Calu3 (cell line): ENCODE measurements around the gene SERPINA12. TPM values are rescaled to one million over a fixed set of nuclear protein-coding genes. Genes with fewer than 3 reads are reported as not detected.

Experiments
- BruUV-seq: library from RNA; stranded (reverse); fragments of 400-500 nt; replicated peaks from 2 replicates; lab custom pipeline; 2021; lab: Mats Ljungman, UMichigan
- CTCF ChIA-PET: fragments of 300-600 bp; sonication (Branson Sonifier 250); formaldehyde crosslinking; loops from one replicate; lab custom pipeline; 2022; ENCODE audit warnings: antibody characterized with exemption; lab: Charles Lee
- DNase-seq: peaks from one replicate; pipeline ENCODE4 v3.0.0; 2022
- H3K27ac Mint-ChIP-seq: one replicate; pipeline ENCODE4 v1.8.0; 2022; ENCODE audit warnings: mixed read lengths; ENCODE audit not compliant: unreplicated experiment
- H3K27me3 Mint-ChIP-seq: one replicate; pipeline ENCODE4 v1.8.0; 2022; ENCODE audit warnings: mixed read lengths; ENCODE audit not compliant: unreplicated experiment
- H3K36me3 Mint-ChIP-seq: one replicate; pipeline ENCODE4 v1.8.0; 2022; ENCODE audit warnings: mild to moderate bottlenecking, moderate library complexity, mixed read lengths; ENCODE audit not compliant: insufficient read depth, unreplicated experiment
- H3K4me1 Mint-ChIP-seq: one replicate; pipeline ENCODE4 v1.8.0; 2022; ENCODE audit warnings: mild to moderate bottlenecking, low read depth, mixed read lengths; ENCODE audit not compliant: unreplicated experiment
- H3K4me3 Mint-ChIP-seq: one replicate; pipeline ENCODE4 v1.8.0; 2022; ENCODE audit warnings: mild to moderate bottlenecking, low read depth, moderate library complexity, mixed read lengths; ENCODE audit not compliant: unreplicated experiment
- H3K9me3 Mint-ChIP-seq: one replicate; pipeline ENCODE4 v1.8.0; 2022; ENCODE audit warnings: low read depth, mixed read lengths; ENCODE audit not compliant: unreplicated experiment
- intact Hi-C: fragments of 100-400 bp; cut with micrococcal nuclease; formaldehyde crosslinking; loops from one replicate; pipeline ENCODE4 v1.10.0; 2022; ENCODE audit not compliant: unreplicated experiment
- total RNA-seq: library from RNA; stranded (reverse); gene quantifications from 2 replicates; pipeline ENCODE4 v1.2.3, GENCODE V29; 2022
- TF ChIP-seq, protein P1 (sequence below): fragments of 200-600 bp; IDR thresholded peaks from one replicate; pipeline ENCODE4 v1.8.0; 2022; ENCODE audit warnings: antibody characterized with exemption; ENCODE audit not compliant: unreplicated experiment

SERPINA12 gene
- total RNA-seq, 1 experiment from 2014 or later: not detected

DNA sequence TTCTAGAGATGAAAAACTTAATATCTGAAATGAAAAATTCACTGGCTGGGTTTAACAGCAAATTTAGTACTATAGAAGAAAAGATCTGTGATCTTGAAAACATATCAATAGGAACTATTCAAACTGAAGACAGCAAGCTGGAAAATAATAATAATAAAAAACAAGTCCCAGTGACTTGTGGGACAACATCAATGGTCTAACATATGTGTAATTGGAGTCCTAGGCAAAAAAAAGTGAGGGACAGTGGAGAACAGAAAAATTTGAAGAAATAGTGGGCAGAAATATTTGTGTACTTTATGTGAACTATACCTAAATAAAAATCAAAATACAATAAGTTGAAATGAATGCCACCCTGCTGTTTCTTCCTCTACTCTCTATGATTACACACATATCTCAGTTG is 30.8 kb downstream of the SERPINA12 start:
- BruUV-seq: no TSS peak
- intact Hi-C loops: no loop called here
- Mint-ChIP-seq H3K9me3 (peaks cover 3% of the 10 kb centered on the region), H3K4me1 (no peaks in the 10 kb centered on the region), H3K27ac (no peak overlapping the region), H3K27me3 (no peaks in the 10 kb centered on the region), H3K4me3 (no peak overlapping the region), H3K36me3 (no peaks in the 10 kb centered on the region)
- TF ChIP-seq, protein P1, sequence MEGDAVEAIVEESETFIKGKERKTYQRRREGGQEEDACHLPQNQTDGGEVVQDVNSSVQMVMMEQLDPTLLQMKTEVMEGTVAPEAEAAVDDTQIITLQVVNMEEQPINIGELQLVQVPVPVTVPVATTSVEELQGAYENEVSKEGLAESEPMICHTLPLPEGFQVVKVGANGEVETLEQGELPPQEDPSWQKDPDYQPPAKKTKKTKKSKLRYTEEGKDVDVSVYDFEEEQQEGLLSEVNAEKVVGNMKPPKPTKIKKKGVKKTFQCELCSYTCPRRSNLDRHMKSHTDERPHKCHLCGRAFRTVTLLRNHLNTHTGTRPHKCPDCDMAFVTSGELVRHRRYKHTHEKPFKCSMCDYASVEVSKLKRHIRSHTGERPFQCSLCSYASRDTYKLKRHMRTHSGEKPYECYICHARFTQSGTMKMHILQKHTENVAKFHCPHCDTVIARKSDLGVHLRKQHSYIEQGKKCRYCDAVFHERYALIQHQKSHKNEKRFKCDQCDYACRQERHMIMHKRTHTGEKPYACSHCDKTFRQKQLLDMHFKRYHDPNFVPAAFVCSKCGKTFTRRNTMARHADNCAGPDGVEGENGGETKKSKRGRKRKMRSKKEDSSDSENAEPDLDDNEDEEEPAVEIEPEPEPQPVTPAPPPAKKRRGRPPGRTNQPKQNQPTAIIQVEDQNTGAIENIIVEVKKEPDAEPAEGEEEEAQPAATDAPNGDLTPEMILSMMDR: no peak
- no peak for DNase-seq
- CTCF ChIA-PET: interaction anchor here (0.7 kb wide), 1 partner anchor 134 kb away, joined by 5 read pairs; the partner anchor contains the start of gene SERPINA3

DNA sequence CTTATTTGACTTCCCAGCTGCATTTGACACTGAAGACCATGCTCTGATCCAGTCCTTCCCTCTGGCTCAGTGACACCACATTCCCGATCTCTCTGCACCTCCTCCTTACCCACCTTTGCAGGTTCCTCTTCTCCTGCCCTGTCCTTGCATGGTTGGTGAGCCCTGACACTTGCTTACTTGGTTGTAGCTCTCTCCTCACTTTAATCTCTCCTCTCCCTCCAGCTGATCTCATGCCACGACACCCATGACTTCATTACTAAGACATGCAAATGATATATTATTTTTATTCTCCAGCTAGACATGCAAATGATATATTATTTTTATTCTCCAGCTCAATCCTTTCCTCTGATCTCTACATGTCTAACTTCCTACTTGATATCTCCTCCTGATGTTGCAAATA is 33.2 kb downstream of the SERPINA12 start, which contains the start of gene SERPINA9:
Gene SERPINA9, minus strand, starts transcription at position 175 of the 400 bp plus-strand sequence. CDS start 6,357 bp downstream, outside the sequence.
- Mint-ChIP-seq H3K4me3 (no peak within 1 kb of the TSS), H3K27me3 (peaks cover 22% of the 10 kb centered on the region), H3K9me3 (peaks cover 3% of the 10 kb centered on the region), H3K27ac (no peak within 1 kb of the TSS), H3K4me1 (no peaks in the 10 kb centered on the region), H3K36me3 (no peaks in the 10 kb centered on the region)
- DNase-seq: no peak
- no TSS peak for BruUV-seq
- CTCF ChIA-PET: interaction anchor here (1.0 to 1.2 kb wide), 2 partner anchors 10 kb away, joined by 3 to 4 read pairs; no protein-coding TSS in a partner anchor
- intact Hi-C loops: no loop called here
- TF ChIP-seq, protein P1: no peak

DNA sequence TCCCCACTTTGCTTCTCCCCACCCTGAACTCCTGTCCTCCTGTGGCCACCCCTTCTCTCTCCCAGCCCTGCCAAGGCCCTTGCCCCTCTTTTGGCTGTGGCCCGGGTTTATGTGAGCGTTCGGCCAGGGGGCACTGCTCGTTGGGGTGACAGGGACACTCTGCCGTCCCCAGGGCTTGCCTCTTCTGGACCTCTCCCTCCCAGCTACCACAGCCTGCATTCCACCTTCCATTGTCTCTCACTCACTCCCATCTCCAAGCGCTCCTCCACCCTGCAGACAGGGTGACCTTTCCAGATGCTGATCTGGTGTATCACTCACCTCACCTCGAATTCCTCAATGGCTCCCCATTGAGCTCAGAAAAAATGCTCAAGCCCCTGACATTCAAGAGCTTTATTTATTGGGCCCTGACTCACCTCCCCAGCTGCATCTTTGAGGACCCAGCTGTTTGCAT is 34.7 kb downstream of the SERPINA12 start:
- intact Hi-C loops: no loop called here
- CTCF ChIA-PET: interaction anchor here (1.0 kb wide), 1 partner anchor 12 kb away, joined by 3 read pairs; no protein-coding TSS in a partner anchor
- peaks cover 3% of the 10 kb centered on the region for H3K9me3 Mint-ChIP-seq
- H3K4me3 Mint-ChIP-seq: no peak overlapping the region
- no peaks in the 10 kb centered on the region for H3K4me1 Mint-ChIP-seq
- BruUV-seq: no TSS peak
- TF ChIP-seq, protein P1: no peak
- peaks cover 34% of the 10 kb centered on the region for H3K27me3 Mint-ChIP-seq
- no peak overlapping the region for H3K27ac Mint-ChIP-seq
- DNase-seq: no peak
- H3K36me3 Mint-ChIP-seq: no peaks in the 10 kb centered on the region

DNA sequence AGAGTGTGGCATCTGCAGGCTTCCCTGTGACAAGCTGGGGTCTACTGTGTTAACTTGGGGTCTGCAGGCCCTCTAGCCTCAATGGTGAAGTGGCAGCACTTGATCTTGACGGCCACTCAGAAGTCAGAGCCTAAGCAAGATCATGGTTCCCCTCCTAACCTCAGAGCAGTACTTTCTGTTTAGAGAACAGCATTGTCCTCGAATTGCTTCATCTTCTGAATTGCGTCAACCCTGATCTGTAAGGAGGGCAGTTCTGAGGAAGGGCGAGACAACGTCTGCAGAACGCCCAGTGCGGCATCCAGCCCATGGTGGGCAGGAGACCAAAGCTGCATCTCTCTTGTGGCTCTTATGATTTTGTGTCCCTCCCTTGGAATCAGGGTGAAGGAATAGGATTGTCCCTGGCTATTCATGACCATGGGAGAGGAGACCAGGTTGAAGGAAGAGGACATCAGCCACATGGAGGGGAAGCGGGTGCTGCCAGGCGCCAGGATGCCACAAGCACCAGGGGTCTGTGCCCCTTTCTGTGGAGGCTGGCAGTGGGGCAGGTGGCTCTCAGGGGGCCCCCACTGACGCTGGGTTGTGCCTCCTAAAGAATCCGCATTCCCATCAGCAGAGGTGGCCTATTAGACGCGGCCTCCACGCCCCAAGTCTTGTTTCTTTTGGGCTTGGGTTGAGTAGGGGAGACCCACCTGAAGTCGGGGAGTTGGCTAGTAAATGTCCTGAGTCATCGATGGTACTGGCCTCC is 35.4 kb downstream of the SERPINA12 start:
- intact Hi-C loops: no loop called here

More for the DNA sequence above, 35.4 kb downstream of the SERPINA12 start:
- Mint-ChIP-seq H3K9me3 (peaks cover 3% of the 10 kb centered on the region), H3K27me3 (peaks cover 42% of the 10 kb centered on the region), H3K4me3 (no peak overlapping the region), H3K36me3 (no peaks in the 10 kb centered on the region), H3K27ac (no peak overlapping the region), H3K4me1 (no peaks in the 10 kb centered on the region)
- CTCF ChIA-PET: interaction anchor here (0.6 to 1.0 kb wide), 3 partner anchors 12 to 895 kb away, joined by 3 to 6 read pairs (median 4); no protein-coding TSS in a partner anchor
- DNase-seq: no peak
- TF ChIP-seq, protein P1: no peak
- no TSS peak for BruUV-seq
